ENCODE measurements around the gene PTPN4. TPM values are rescaled to one million over a fixed set of nuclear protein-coding genes. Genes with fewer than 3 reads are reported as not detected.

The PTPN4 gene
- total RNA-seq, 1 experiment from 2014 or later = 80.5 TPM

DNA sequence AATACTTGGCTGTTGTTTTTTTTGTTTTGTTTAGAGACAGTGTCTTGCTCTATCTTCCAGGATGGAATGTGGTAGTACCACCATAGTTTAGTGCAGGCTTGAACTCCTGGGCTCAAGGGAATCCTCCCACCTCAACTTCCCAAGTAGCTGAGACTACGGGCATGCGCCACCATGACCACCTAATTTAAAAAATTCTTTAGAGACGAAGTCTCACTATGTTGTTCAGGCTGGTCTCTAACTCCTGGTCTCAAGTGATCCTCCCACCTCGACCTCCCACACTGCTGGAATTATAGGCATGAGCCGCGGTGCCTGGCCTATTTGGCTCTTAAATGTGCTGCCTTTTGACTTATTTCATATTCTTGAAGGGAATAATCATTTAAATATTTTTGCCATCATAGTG, 60.1 kb downstream of the PTPN4 start:
- Histone ChIP-seq H3K27ac (ENCODE audit: insufficient read length, low read depth, low read length) (no peak overlapping the region), H2AK5ac (ENCODE audit: insufficient read length, low read length) (no peak overlapping the region), H3K79me2 (ENCODE audit: insufficient read depth, low read length) (peaks cover 13% of the 10 kb centered on the region; the same call in 1 of the 2 replicates), H4K8ac (replicated peaks; ENCODE audit: insufficient read length, low read depth, low read length) (no peak overlapping the region), H2BK15ac (ENCODE audit: low read depth, low read length) (no peak overlapping the region), H3K9ac (ENCODE audit: extremely low read depth, insufficient read length, low read length) (no peak overlapping the region), H3K4me1 (ENCODE audit: insufficient read depth, low read length) (no peaks in the 10 kb centered on the region), H3K23ac (ENCODE audit: insufficient read length, low read depth, low read length) (no peak overlapping the region), H3K4me2 (ENCODE audit: insufficient read depth, insufficient read length, low read length) (no peak overlapping the region), H3K9me3 (ENCODE audit: control insufficient read depth, low read depth, low read length) (no peaks in the 10 kb centered on the region), H3K79me1 (ENCODE audit: insufficient read depth, low read depth, low read length, poor library complexity, severe bottlenecking) (peaks cover 2% of the 10 kb centered on the region), H2BK20ac (ENCODE audit: low read depth, low read length, poor library complexity, severe bottlenecking) (no peak overlapping the region), H2AFZ (ENCODE audit: low read length) (no peak overlapping the region), H2BK5ac (ENCODE audit: insufficient read length, low read length) (no peak overlapping the region), H4K91ac (ENCODE audit: insufficient read length, low read depth, low read length) (no peak overlapping the region), H3K14ac (ENCODE audit: insufficient read depth, low read length) (no peak overlapping the region), H3K27me3 (ENCODE audit: insufficient read depth, low read length) (no peaks in the 10 kb centered on the region), H3K56ac (ENCODE audit: insufficient read length, low read depth, low read length) (no peak overlapping the region), H4K5ac (ENCODE audit: insufficient read length, low read depth, low read length) (no peak overlapping the region), H3K23me2 (ENCODE audit: insufficient read length, low read depth, low read length, poor library complexity, severe bottlenecking) (no peaks in the 10 kb centered on the region), H4K20me1 (ENCODE audit: control insufficient read depth, insufficient read depth, insufficient read length) (no peaks in the 10 kb centered on the region), H3K4ac (ENCODE audit: low read depth, low read length) (no peak overlapping the region), H2BK12ac (ENCODE audit: insufficient read length, low read depth, low read length) (no peak overlapping the region), H3T11ph (ENCODE audit: low read length) (no peak overlapping the region), H2BK120ac (ENCODE audit: low read depth, low read length, poor library complexity, severe bottlenecking) (no peak overlapping the region), H3K18ac (ENCODE audit: insufficient read length, low read depth, low read length) (no peak overlapping the region)
- Mint-ChIP-seq H3K4me1 (peaks cover 10 to 13% of the 10 kb centered on the region in 2 experiments), H3K27me3 (ENCODE audit: low read depth) (no peaks in the 10 kb centered on the region; the same call in 1 of the 2 replicates), H3K36me3 (ENCODE audit: insufficient read depth in 1 of 3, low read depth in 3 of 3) (peaks cover 33 to 51% (median 41%) of the 10 kb centered on the region in 3 experiments), H3K27ac (peak overlapping the region in 1 of 3 experiments; percentile 16; a peak in 1 of 7 replicates), H3K4me3 (no peak overlapping the region), H3K9me3 (peaks cover 9 to 13% of the 10 kb centered on the region in 2 experiments)
- TF ChIP-seq, protein P1, sequence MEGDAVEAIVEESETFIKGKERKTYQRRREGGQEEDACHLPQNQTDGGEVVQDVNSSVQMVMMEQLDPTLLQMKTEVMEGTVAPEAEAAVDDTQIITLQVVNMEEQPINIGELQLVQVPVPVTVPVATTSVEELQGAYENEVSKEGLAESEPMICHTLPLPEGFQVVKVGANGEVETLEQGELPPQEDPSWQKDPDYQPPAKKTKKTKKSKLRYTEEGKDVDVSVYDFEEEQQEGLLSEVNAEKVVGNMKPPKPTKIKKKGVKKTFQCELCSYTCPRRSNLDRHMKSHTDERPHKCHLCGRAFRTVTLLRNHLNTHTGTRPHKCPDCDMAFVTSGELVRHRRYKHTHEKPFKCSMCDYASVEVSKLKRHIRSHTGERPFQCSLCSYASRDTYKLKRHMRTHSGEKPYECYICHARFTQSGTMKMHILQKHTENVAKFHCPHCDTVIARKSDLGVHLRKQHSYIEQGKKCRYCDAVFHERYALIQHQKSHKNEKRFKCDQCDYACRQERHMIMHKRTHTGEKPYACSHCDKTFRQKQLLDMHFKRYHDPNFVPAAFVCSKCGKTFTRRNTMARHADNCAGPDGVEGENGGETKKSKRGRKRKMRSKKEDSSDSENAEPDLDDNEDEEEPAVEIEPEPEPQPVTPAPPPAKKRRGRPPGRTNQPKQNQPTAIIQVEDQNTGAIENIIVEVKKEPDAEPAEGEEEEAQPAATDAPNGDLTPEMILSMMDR (conservative IDR thresholded peaks at IDR 0.05) = no peak
- no peak for DNase-seq
- no CpG with 5 or more reads among the region's 6 CpGs for WGBS (ENCODE audit: extremely low coverage, insufficient read length, low lambda C conversion rate)
